Liver (tissue), 9 donors: ENCODE results near the gene CCNY. TPM values are rescaled to one million over a fixed set of nuclear protein-coding genes. Genes with fewer than 3 reads are reported as not detected.

ENCODE experiments used
- DNase-seq: peaks from one replicate; pipeline ENCODE4 v3.0.0-alpha.2; 2017; ENCODE audit warnings: low spot score
- H3K27ac ChIP-seq, 2 donors: one replicate each; pipeline ENCODE4 v1.7.0; 2013; ENCODE audit warnings: inconsistent platforms in 2 of 2, low read length in 2 of 2, control low read depth in 1 of 2, low read depth in 1 of 2, mild to moderate bottlenecking in 1 of 2
- H3K27me3 ChIP-seq, 4 donors: one replicate each; pipeline versions ENCODE4 v1.6.1 to v1.7.0; 2013; ENCODE audit warnings: low read length in 3 of 4, inconsistent platforms in 1 of 4, mild to moderate bottlenecking in 1 of 4, moderate library complexity in 1 of 4; ENCODE audit not compliant: control insufficient read depth in 4 of 4, insufficient read depth in 4 of 4
- H3K36me3 ChIP-seq, 4 donors: one replicate each; pipeline versions ENCODE4 v1.6.1 to v1.7.0; 2013; ENCODE audit warnings: low read length in 3 of 4, mild to moderate bottlenecking in 3 of 4, low read depth in 1 of 4, moderate library complexity in 1 of 4; ENCODE audit not compliant: control insufficient read depth in 4 of 4, insufficient read depth in 3 of 4
- H3K4me1 ChIP-seq, 4 donors: one replicate each; pipeline versions ENCODE4 v1.6.1 to v1.7.0; 2013; ENCODE audit warnings: low read length in 3 of 4, mild to moderate bottlenecking in 3 of 4, moderate library complexity in 1 of 4; ENCODE audit not compliant: control insufficient read depth in 4 of 4, insufficient read depth in 4 of 4
- H3K4me3 ChIP-seq, 3 donors: one replicate each; pipeline versions ENCODE4 v1.6.1 to v1.7.0; 2013; ENCODE audit warnings: low read length in 3 of 3, control low read depth in 1 of 3, low read depth in 1 of 3, mild to moderate bottlenecking in 1 of 3
- H3K9ac ChIP-seq, 2 donors: one replicate each; pipeline ENCODE4 v1.7.0; 2013; ENCODE audit warnings: low read length in 2 of 2, mild to moderate bottlenecking in 2 of 2, moderate library complexity in 2 of 2, control low read depth in 1 of 2, low read depth in 1 of 2
- H3K9me3 ChIP-seq, 4 donors: one replicate each; pipeline versions ENCODE4 v1.6.1 to v1.7.0; 2013; ENCODE audit warnings: low read length in 3 of 4; ENCODE audit not compliant: control insufficient read depth in 4 of 4
- EGR1 ChIP-seq, 2 donors: IDR thresholded peaks; 2 replicates each; pipeline ENCODE4 v1.6.1; 2016 to 2018; ENCODE audit warnings: antibody characterized with exemption in 2 of 2, low read depth in 2 of 2
- GABPA ChIP-seq, 2 donors: IDR thresholded peaks in 1 of 2; conservative IDR thresholded peaks in 1 of 2; 2 replicates each; pipeline ENCODE4 v1.6.1; 2016; ENCODE audit warnings: antibody characterized with exemption in 2 of 2, mild to moderate bottlenecking in 1 of 2, moderate library complexity in 1 of 2
- HNF4A ChIP-seq, 2 donors: conservative IDR thresholded peaks; 2 replicates each; pipeline ENCODE4 v1.6.1; 2016; ENCODE audit warnings: antibody characterized with exemption in 2 of 2, mild to moderate bottlenecking in 2 of 2
- JUND ChIP-seq, 2 donors: IDR thresholded peaks; 2 replicates each; pipeline ENCODE4 v1.6.1; 2016; ENCODE audit warnings: antibody characterized with exemption in 2 of 2
- NR2F2 ChIP-seq: IDR thresholded peaks from 2 replicates; pipeline ENCODE4 v1.6.1; 2016; ENCODE audit warnings: antibody characterized with exemption
- RAD21 ChIP-seq, 2 donors: IDR thresholded peaks; 2 replicates each; pipeline ENCODE4 v1.6.1; 2016; ENCODE audit warnings: antibody characterized with exemption in 2 of 2, mild to moderate bottlenecking in 2 of 2
- RXRA ChIP-seq, 2 donors: IDR thresholded peaks; 2 replicates each; pipeline ENCODE4 v1.6.1; 2017 to 2018; ENCODE audit warnings: antibody characterized with exemption in 2 of 2, mild to moderate bottlenecking in 1 of 2
- SP1 ChIP-seq: IDR thresholded peaks from 2 replicates; pipeline ENCODE4 v1.6.1; 2018; ENCODE audit warnings: antibody characterized with exemption, mild to moderate bottlenecking
- TAF1 ChIP-seq: conservative IDR thresholded peaks from 2 replicates; pipeline ENCODE4 v1.6.1; 2016; ENCODE audit warnings: antibody characterized with exemption, mild to moderate bottlenecking
- YY1 ChIP-seq: IDR thresholded peaks from 2 replicates; pipeline ENCODE4 v1.6.1; 2016; ENCODE audit warnings: antibody characterized with exemption, mild to moderate bottlenecking
- WGBS: extraction: QIAGEN DNeasy Blood & Tissue Kit; methylation state at CpG from one replicate; pipeline ENCODE4 v1.1.7; 2013; 5-methylcytosine and 5-hydroxymethylcytosine counted together
- polyA plus RNA-seq, 2 donors: library from polyadenylated mRNA; stranded (reverse) in 1 of 2; unstranded in 1 of 2; fragments of 200-250 nt in 1 of 2; fragments of >200 nt in 1 of 2; fragmentation: Nextera tagmentation in 1 of 2; extraction: Ambion mirVana in 1 of 2; gene quantifications; one replicate each; pipeline versions ENCODE4 v1.2.1 to v1.2.3, GENCODE V29; 2013 to 2015
- total RNA-seq, 2 donors: library from RNA; depleted of rRNA; stranded (reverse); fragments of >200 nt; gene quantifications; one replicate each; pipeline ENCODE4 v1.2.3, GENCODE V29; 2014
- TF ChIP-seq, protein P1 (sequence below): fragments of 150-350 bp; IDR thresholded peaks from 2 replicates; pipeline ENCODE4 v1.5.1; 2017; ENCODE audit warnings: improper control_type of control experiment, low read depth, low read length; ENCODE audit not compliant: missing input control
- donor health status: healthy.
- donor health status: healthy.
- donor health status: healthy.
- donor health status: healthy.
- donor health status: healthy.

Gene CCNY
- total and polyA plus RNA-seq, 4 donors: 17.6 to 38.4 (median 21.8) TPM

DNA sequence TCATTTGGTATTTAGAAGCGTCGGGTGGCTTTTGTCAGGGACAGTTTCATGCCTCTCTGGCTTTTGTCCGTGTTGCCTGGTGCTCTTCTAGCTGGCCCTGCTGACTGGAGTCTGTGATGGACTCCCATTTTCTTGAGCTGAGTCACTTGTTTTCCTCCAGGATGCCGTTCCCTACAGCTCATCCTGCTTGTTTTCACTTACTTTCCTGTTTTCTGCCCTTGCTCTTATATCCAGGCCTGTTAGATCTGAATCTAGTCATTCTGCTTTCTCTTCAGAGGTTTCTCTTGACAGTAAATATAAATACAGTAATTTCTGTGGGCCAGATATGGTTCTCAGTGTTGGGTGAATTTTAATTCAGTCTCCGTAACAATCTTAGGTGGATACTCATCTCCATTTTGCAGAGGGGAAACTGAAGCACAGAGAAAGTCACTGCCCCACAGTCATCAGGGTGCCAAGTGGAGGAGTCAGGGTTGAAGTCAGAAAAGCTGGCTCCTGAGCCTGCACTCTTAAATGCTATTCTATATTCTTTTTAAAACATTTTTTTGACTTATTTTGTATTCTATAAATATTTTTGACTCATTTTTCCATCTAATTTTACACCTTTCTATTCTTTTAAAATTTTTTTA lies 85.4 kb downstream of the CCNY start:
- peaks cover 8 to 43% (median 32%) of the 10 kb centered on the region in 4 donors for H3K4me1 ChIP-seq
- DNase-seq: no peak
- H3K9ac ChIP-seq: no peak overlapping the region

DNA sequence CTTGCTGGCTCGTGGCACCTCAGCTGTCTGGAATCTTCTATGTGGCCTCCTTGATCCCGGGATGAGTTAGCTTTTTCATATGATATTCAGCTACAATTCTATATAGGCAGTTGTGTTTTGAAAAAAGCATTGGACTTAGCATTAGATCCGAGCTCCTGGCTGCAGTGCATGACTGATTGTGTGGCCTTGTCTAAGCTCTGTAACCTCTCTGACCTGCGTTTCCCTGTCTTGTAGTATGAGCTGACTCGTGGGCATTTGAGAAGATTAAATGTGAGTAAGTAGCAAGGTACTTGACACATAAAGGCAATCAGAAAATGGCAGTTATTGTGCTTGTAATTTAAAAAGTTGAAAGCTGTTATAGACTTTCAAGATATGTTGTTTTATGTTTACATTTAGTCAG lies 85.9 kb downstream of the CCNY start:
- TF ChIP-seq, protein P1, sequence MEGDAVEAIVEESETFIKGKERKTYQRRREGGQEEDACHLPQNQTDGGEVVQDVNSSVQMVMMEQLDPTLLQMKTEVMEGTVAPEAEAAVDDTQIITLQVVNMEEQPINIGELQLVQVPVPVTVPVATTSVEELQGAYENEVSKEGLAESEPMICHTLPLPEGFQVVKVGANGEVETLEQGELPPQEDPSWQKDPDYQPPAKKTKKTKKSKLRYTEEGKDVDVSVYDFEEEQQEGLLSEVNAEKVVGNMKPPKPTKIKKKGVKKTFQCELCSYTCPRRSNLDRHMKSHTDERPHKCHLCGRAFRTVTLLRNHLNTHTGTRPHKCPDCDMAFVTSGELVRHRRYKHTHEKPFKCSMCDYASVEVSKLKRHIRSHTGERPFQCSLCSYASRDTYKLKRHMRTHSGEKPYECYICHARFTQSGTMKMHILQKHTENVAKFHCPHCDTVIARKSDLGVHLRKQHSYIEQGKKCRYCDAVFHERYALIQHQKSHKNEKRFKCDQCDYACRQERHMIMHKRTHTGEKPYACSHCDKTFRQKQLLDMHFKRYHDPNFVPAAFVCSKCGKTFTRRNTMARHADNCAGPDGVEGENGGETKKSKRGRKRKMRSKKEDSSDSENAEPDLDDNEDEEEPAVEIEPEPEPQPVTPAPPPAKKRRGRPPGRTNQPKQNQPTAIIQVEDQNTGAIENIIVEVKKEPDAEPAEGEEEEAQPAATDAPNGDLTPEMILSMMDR: no peak
- TF ChIP-seq NR2F2 (peak; percentile 84), RAD21 (IDR thresholded peaks at IDR 0.05) (peak in 1 of 2 donors; percentile 9), TAF1 (no peak)
- Histone ChIP-seq H3K27me3 (no peaks in the 10 kb centered on the region), H3K4me3 (no peak overlapping the region), H3K27ac (no peak overlapping the region), H3K9ac (no peak overlapping the region), H3K9me3 (no peaks in the 10 kb centered on the region), H3K36me3 (no peaks in the 10 kb centered on the region), H3K4me1 (peaks cover 8 to 43% (median 32%) of the 10 kb centered on the region in 4 donors)
- 53% methylated on average over 5 of the region's 5 CpGs for WGBS
- DNase-seq: no peak

More for the DNA sequence above, 85.4 kb downstream of the CCNY start:
- TF ChIP-seq JUND (IDR thresholded peaks at IDR 0.05): peak in 1 of 2 donors; percentile 20
- TF ChIP-seq TAF1: no peak
- TF ChIP-seq GABPA (IDR thresholded peaks at IDR 0.05 in 1 of 2, conservative IDR thresholded peaks at IDR 0.05 in 1 of 2): no peak
- no peak for TF ChIP-seq EGR1 (IDR thresholded peaks at IDR 0.05; ENCODE audit: low read depth in 2 of 2)
- no peak for TF ChIP-seq SP1
- TF ChIP-seq YY1: peak; percentile 25
- TF ChIP-seq HNF4A (conservative IDR thresholded peaks at IDR 0.05): no peak
- peak overlapping the region; percentile 22 to 29 for H3K27ac ChIP-seq
- H3K9me3 ChIP-seq: no peaks in the 10 kb centered on the region
- no peaks in the 10 kb centered on the region for H3K27me3 ChIP-seq
- H3K4me3 ChIP-seq: no peak overlapping the region
- 86% methylated on average over 5 of the region's 5 CpGs for WGBS
- no peaks in the 10 kb centered on the region for H3K36me3 ChIP-seq

DNA sequence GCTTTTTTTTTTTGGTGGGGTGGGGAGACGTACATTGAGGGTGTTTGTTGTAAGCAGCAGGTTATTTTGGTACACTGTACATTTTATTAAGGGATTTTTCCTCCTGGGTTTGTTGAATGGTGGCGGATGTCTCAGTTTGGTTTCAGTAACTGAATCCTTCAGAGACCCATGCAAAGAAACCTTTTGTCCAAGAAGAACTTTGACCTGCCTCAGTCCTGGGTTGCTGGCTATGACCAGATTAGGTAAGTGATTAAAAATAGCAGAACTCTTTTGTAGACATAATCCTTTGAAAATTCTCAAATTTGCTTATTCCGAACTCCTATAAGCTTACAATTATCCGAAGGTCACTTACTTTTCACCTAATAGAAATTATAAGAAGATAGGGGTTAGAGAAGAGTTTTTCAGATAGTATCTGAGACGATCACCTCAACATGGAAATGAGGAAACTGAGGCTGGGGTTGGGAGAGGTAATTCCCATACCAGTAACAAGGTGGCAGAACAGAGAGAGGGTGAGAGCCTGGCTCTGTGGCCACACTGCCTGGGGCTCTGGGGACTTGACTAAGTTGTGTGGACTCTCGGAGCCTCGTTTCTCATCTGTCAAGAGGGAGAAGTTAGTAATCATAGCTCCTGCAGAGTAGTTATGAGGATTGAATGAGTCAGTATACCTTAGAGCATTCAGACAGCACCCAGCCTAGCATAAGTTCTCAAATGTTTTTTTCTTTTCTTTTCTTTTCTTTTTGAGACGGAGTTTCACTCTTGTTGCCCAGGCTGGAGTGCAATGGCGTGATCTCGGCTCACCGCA lies 87.4 kb downstream of the CCNY start:
- H3K9me3 ChIP-seq: no peaks in the 10 kb centered on the region
- no peak for DNase-seq
- peaks cover 8 to 43% (median 32%) of the 10 kb centered on the region in 4 donors for H3K4me1 ChIP-seq
- peak overlapping the region in 1 of 2 donors; percentile 48 for H3K27ac ChIP-seq
- H3K27me3 ChIP-seq: no peaks in the 10 kb centered on the region
- H3K36me3 ChIP-seq: no peaks in the 10 kb centered on the region
- no peak overlapping the region for H3K4me3 ChIP-seq
- 88% methylated on average over 11 of the region's 11 CpGs for WGBS
- peak; percentile 57 to 58 for TF ChIP-seq HNF4A (conservative IDR thresholded peaks at IDR 0.05)
- TF ChIP-seq YY1: no peak
- TF ChIP-seq, protein P1: no peak
- peak; percentile 19 for TF ChIP-seq SP1
- TF ChIP-seq RXRA (IDR thresholded peaks at IDR 0.05): peak in 1 of 2 donors; percentile 10
- TF ChIP-seq NR2F2: no peak
- no peak overlapping the region for H3K9ac ChIP-seq
